ENCODE results near the gene COMMD7. TPM values are rescaled to one million over a fixed set of nuclear protein-coding genes. Genes with fewer than 3 reads are reported as not detected.

Gene COMMD7
- polyA plus RNA-seq, 1 donor from 2014 or later: 35.6 TPM

GRCh38 chr20:32707691-32708581 lies 35.3 kb downstream of the COMMD7 start:
- Histone ChIP-seq H3K27ac (ENCODE audit: low read length) (no peak overlapping the region), H3K9ac (ENCODE audit: low read length) (no peak overlapping the region), H3K9me3 (ENCODE audit: low read length) (no peaks in the 10 kb centered on the region), H3K27me3 (ENCODE audit: insufficient read depth, low read depth, low read length) (no peaks in the 10 kb centered on the region), H3F3A (ENCODE audit: insufficient read depth, low read length, poor library complexity, severe bottlenecking) (no peaks in the 10 kb centered on the region), H3K36me3 (ENCODE audit: insufficient read depth, low read length) (peaks cover 5% of the 10 kb centered on the region), H4K20me1 (ENCODE audit: insufficient read depth) (no peaks in the 10 kb centered on the region), H3K4me3 (ENCODE audit: low read length) (no peak overlapping the region), H3K79me2 (replicated peaks; ENCODE audit: insufficient read depth, low read length) (no peaks in the 10 kb centered on the region), H3K9me2 (ENCODE audit: insufficient read depth, low read length) (no peaks in the 10 kb centered on the region), H3K4me2 (ENCODE audit: low read length) (no peak overlapping the region), H2AFZ (ENCODE audit: low read depth, low read length) (no peak overlapping the region)
- TF ChIP-seq CTCF (IDR thresholded peaks at IDR 0.05; ENCODE audit: poor library complexity, severe bottlenecking) (no peak), MXI1 (conservative IDR thresholded peaks at IDR 0.05; ENCODE audit: poor library complexity, severe bottlenecking) (no peak), EZH2 (IDR thresholded peaks at IDR 0.05; ENCODE audit: borderline replicate concordance, insufficient read depth, low read length, poor library complexity, severe bottlenecking) (no peak), EP300 (conservative IDR thresholded peaks at IDR 0.05; ENCODE audit: poor library complexity, severe bottlenecking) (no peak), POLR2AphosphoS5 (IDR thresholded peaks at IDR 0.05) (no peak), REST (IDR thresholded peaks at IDR 0.05; ENCODE audit: borderline replicate concordance) (no peak), TAF1 (IDR thresholded peaks at IDR 0.05; ENCODE audit: low read depth) (no peak), SMC3 (conservative IDR thresholded peaks at IDR 0.05; ENCODE audit: poor library complexity) (no peak), RAD21 (conservative IDR thresholded peaks at IDR 0.05) (no peak)

GRCh38 chr20:32706486-32706885 lies 36.8 kb downstream of the COMMD7 start:
- no peaks in the 10 kb centered on the region for H3K9me3 ChIP-seq (ENCODE audit: low read length)
- H3K4me3 ChIP-seq (ENCODE audit: low read length): no peak overlapping the region
- no peak overlapping the region for H3K9ac ChIP-seq (ENCODE audit: low read length)
- no peak overlapping the region for H3K4me2 ChIP-seq (ENCODE audit: low read length)
- no peak overlapping the region for H3K27ac ChIP-seq (ENCODE audit: low read length)
- no peaks in the 10 kb centered on the region for H3F3A ChIP-seq (ENCODE audit: insufficient read depth, low read length, poor library complexity, severe bottlenecking)
- H3K79me2 ChIP-seq (replicated peaks; ENCODE audit: insufficient read depth, low read length): no peaks in the 10 kb centered on the region
- no peak overlapping the region for H2AFZ ChIP-seq (ENCODE audit: low read depth, low read length)
- no peaks in the 10 kb centered on the region for H4K20me1 ChIP-seq (ENCODE audit: insufficient read depth)
- no peaks in the 10 kb centered on the region for H3K27me3 ChIP-seq (ENCODE audit: insufficient read depth, low read depth, low read length)
- peaks cover 5% of the 10 kb centered on the region for H3K36me3 ChIP-seq (ENCODE audit: insufficient read depth, low read length)
- TF ChIP-seq SMC3 (conservative IDR thresholded peaks at IDR 0.05; ENCODE audit: poor library complexity) (no peak), EZH2 (IDR thresholded peaks at IDR 0.05; ENCODE audit: borderline replicate concordance, insufficient read depth, low read length, poor library complexity, severe bottlenecking) (no peak)
- no peaks in the 10 kb centered on the region for H3K9me2 ChIP-seq (ENCODE audit: insufficient read depth, low read length)

Measured in neural cell (in vitro differentiated cells).